Liver (tissue), 9 donors: Measurements from ENCODE around the gene GPR152. TPM values are rescaled to one million over a fixed set of nuclear protein-coding genes. Genes with fewer than 3 reads are reported as not detected.

Source experiments
- DNase-seq: peaks from one replicate; pipeline ENCODE4 v3.0.0-alpha.2; 2017; ENCODE audit warnings: low spot score
- H3K27ac ChIP-seq, 2 donors: one replicate each; pipeline ENCODE4 v1.7.0; 2013; ENCODE audit warnings: inconsistent platforms in 2 of 2, low read length in 2 of 2, control low read depth in 1 of 2, low read depth in 1 of 2, mild to moderate bottlenecking in 1 of 2
- H3K27me3 ChIP-seq, 4 donors: one replicate each; pipeline versions ENCODE4 v1.6.1 to v1.7.0; 2013; ENCODE audit warnings: low read length in 3 of 4, inconsistent platforms in 1 of 4, mild to moderate bottlenecking in 1 of 4, moderate library complexity in 1 of 4; ENCODE audit not compliant: control insufficient read depth in 4 of 4, insufficient read depth in 4 of 4
- H3K36me3 ChIP-seq, 4 donors: one replicate each; pipeline versions ENCODE4 v1.6.1 to v1.7.0; 2013; ENCODE audit warnings: low read length in 3 of 4, mild to moderate bottlenecking in 3 of 4, low read depth in 1 of 4, moderate library complexity in 1 of 4; ENCODE audit not compliant: control insufficient read depth in 4 of 4, insufficient read depth in 3 of 4
- H3K4me1 ChIP-seq, 4 donors: one replicate each; pipeline versions ENCODE4 v1.6.1 to v1.7.0; 2013; ENCODE audit warnings: low read length in 3 of 4, mild to moderate bottlenecking in 3 of 4, moderate library complexity in 1 of 4; ENCODE audit not compliant: control insufficient read depth in 4 of 4, insufficient read depth in 4 of 4
- H3K4me3 ChIP-seq, 3 donors: one replicate each; pipeline versions ENCODE4 v1.6.1 to v1.7.0; 2013; ENCODE audit warnings: low read length in 3 of 3, control low read depth in 1 of 3, low read depth in 1 of 3, mild to moderate bottlenecking in 1 of 3
- H3K9ac ChIP-seq, 2 donors: one replicate each; pipeline ENCODE4 v1.7.0; 2013; ENCODE audit warnings: low read length in 2 of 2, mild to moderate bottlenecking in 2 of 2, moderate library complexity in 2 of 2, control low read depth in 1 of 2, low read depth in 1 of 2
- H3K9me3 ChIP-seq, 4 donors: one replicate each; pipeline versions ENCODE4 v1.6.1 to v1.7.0; 2013; ENCODE audit warnings: low read length in 3 of 4; ENCODE audit not compliant: control insufficient read depth in 4 of 4
- ATF3 ChIP-seq: IDR thresholded peaks from 2 replicates; pipeline ENCODE4 v1.6.1; 2016; ENCODE audit warnings: antibody characterized with exemption
- CTCF ChIP-seq: fragments of 150-350 bp; IDR thresholded peaks from 2 replicates; pipeline ENCODE4 v1.5.1; 2017; ENCODE audit warnings: improper control_type of control experiment, low read depth, low read length; ENCODE audit not compliant: missing input control
- EGR1 ChIP-seq, 2 donors: IDR thresholded peaks; 2 replicates each; pipeline ENCODE4 v1.6.1; 2016 to 2018; ENCODE audit warnings: antibody characterized with exemption in 2 of 2, low read depth in 2 of 2
- FOXA1 ChIP-seq: IDR thresholded peaks from 2 replicates; pipeline ENCODE4 v1.6.1; 2016; ENCODE audit warnings: antibody characterized with exemption
- FOXA2 ChIP-seq: IDR thresholded peaks from 2 replicates; pipeline ENCODE4 v1.6.1; 2016; ENCODE audit warnings: antibody characterized with exemption
- GABPA ChIP-seq, 2 donors: IDR thresholded peaks in 1 of 2; conservative IDR thresholded peaks in 1 of 2; 2 replicates each; pipeline ENCODE4 v1.6.1; 2016; ENCODE audit warnings: antibody characterized with exemption in 2 of 2, mild to moderate bottlenecking in 1 of 2, moderate library complexity in 1 of 2
- HNF4A ChIP-seq, 2 donors: conservative IDR thresholded peaks; 2 replicates each; pipeline ENCODE4 v1.6.1; 2016; ENCODE audit warnings: antibody characterized with exemption in 2 of 2, mild to moderate bottlenecking in 2 of 2
- HNF4G ChIP-seq: IDR thresholded peaks from 2 replicates; pipeline ENCODE4 v1.6.1; 2016; ENCODE audit warnings: antibody characterized with exemption
- JUND ChIP-seq, 2 donors: IDR thresholded peaks; 2 replicates each; pipeline ENCODE4 v1.6.1; 2016; ENCODE audit warnings: antibody characterized with exemption in 2 of 2
- MAX ChIP-seq: IDR thresholded peaks from 2 replicates; pipeline ENCODE4 v1.6.1; 2016; ENCODE audit warnings: antibody characterized with exemption
- NR2F2 ChIP-seq: IDR thresholded peaks from 2 replicates; pipeline ENCODE4 v1.6.1; 2016; ENCODE audit warnings: antibody characterized with exemption
- RAD21 ChIP-seq, 2 donors: IDR thresholded peaks; 2 replicates each; pipeline ENCODE4 v1.6.1; 2016; ENCODE audit warnings: antibody characterized with exemption in 2 of 2, mild to moderate bottlenecking in 2 of 2
- REST ChIP-seq: IDR thresholded peaks from 2 replicates; pipeline ENCODE4 v1.6.1; 2016; ENCODE audit warnings: antibody characterized with exemption, mild to moderate bottlenecking
- RXRA ChIP-seq, 2 donors: IDR thresholded peaks; 2 replicates each; pipeline ENCODE4 v1.6.1; 2017 to 2018; ENCODE audit warnings: antibody characterized with exemption in 2 of 2, mild to moderate bottlenecking in 1 of 2
- SP1 ChIP-seq: IDR thresholded peaks from 2 replicates; pipeline ENCODE4 v1.6.1; 2018; ENCODE audit warnings: antibody characterized with exemption, mild to moderate bottlenecking
- TAF1 ChIP-seq: conservative IDR thresholded peaks from 2 replicates; pipeline ENCODE4 v1.6.1; 2016; ENCODE audit warnings: antibody characterized with exemption, mild to moderate bottlenecking
- YY1 ChIP-seq: IDR thresholded peaks from 2 replicates; pipeline ENCODE4 v1.6.1; 2016; ENCODE audit warnings: antibody characterized with exemption, mild to moderate bottlenecking
- ZBTB33 ChIP-seq: IDR thresholded peaks from 2 replicates; pipeline ENCODE4 v1.6.1; 2016; ENCODE audit warnings: antibody characterized with exemption
- WGBS: extraction: QIAGEN DNeasy Blood & Tissue Kit; methylation state at CpG from one replicate; pipeline ENCODE4 v1.1.7; 2013; 5-methylcytosine and 5-hydroxymethylcytosine counted together
- polyA plus RNA-seq, 2 donors: library from polyadenylated mRNA; stranded (reverse) in 1 of 2; unstranded in 1 of 2; fragments of 200-250 nt in 1 of 2; fragments of >200 nt in 1 of 2; fragmentation: Nextera tagmentation in 1 of 2; extraction: Ambion mirVana in 1 of 2; gene quantifications; one replicate each; pipeline versions ENCODE4 v1.2.1 to v1.2.3, GENCODE V29; 2013 to 2015
- total RNA-seq, 2 donors: library from RNA; depleted of rRNA; stranded (reverse); fragments of >200 nt; gene quantifications; one replicate each; pipeline ENCODE4 v1.2.3, GENCODE V29; 2014
- donor health status: healthy.
- donor health status: healthy.
- donor health status: healthy.
- donor health status: healthy.
- donor health status: healthy.

Gene GPR152
- total and polyA plus RNA-seq, 4 donors: not detected

GRCh38 chr11:67429722-67430121 is 22.8 kb downstream of the GPR152 start:
- WGBS: 82% methylated on average over 11 of the region's 11 CpGs
- no peaks in the 10 kb centered on the region for H3K27me3 ChIP-seq
- TF ChIP-seq ZBTB33 (no peak), HNF4G (no peak), FOXA2 (no peak), ATF3 (no peak), CTCF (no peak), RXRA (IDR thresholded peaks at IDR 0.05) (no peak), YY1 (no peak), MAX (no peak), TAF1 (no peak), FOXA1 (no peak), JUND (IDR thresholded peaks at IDR 0.05) (no peak), HNF4A (conservative IDR thresholded peaks at IDR 0.05) (no peak), EGR1 (IDR thresholded peaks at IDR 0.05; ENCODE audit: low read depth in 2 of 2) (no peak), SP1 (no peak), RAD21 (IDR thresholded peaks at IDR 0.05) (no peak), GABPA (IDR thresholded peaks at IDR 0.05 in 1 of 2, conservative IDR thresholded peaks at IDR 0.05 in 1 of 2) (no peak), NR2F2 (no peak), REST (no peak)
- H3K9ac ChIP-seq: no peak overlapping the region
- H3K27ac ChIP-seq: no peak overlapping the region
- H3K4me3 ChIP-seq: no peak overlapping the region
- no peak for DNase-seq
- H3K4me1 ChIP-seq: peaks cover 3 to 19% (median 12%) of the 10 kb centered on the region in 4 donors
- H3K36me3 ChIP-seq: peaks cover 3 to 32% (median 8%) of the 10 kb centered on the region in 4 donors
- H3K9me3 ChIP-seq: no peaks in the 10 kb centered on the region
